ENCODE measurements around the gene GPHN. TPM values are rescaled to one million over a fixed set of nuclear protein-coding genes. Genes with fewer than 3 reads are reported as not detected.
"Not testable (repeated sequence)": the region's sequence is repeated elsewhere in the genome, so short reads cannot be mapped to it uniquely, and the experiment has no call there.

Gene GPHN
- total RNA-seq, 1 donor from 2014 or later: 24.9 TPM

- no peak for DNase-seq (ENCODE audit: low spot score, unreplicated experiment)
- no peaks in the 10 kb centered on the region for H3K36me3 Mint-ChIP-seq (ENCODE audit: insufficient read depth)
- H3K9me3 Mint-ChIP-seq (ENCODE audit: low read depth): no peaks in the 10 kb centered on the region
- no peaks in the 10 kb centered on the region for H3K4me1 Mint-ChIP-seq (ENCODE audit: low read depth)
- no peak overlapping the region for H3K27ac Mint-ChIP-seq
- TF ChIP-seq CTCF (IDR thresholded peaks at IDR 0.05; ENCODE audit: unreplicated experiment): no peak
- no peaks in the 10 kb centered on the region for H3K27me3 Mint-ChIP-seq
- H3K4me3 Mint-ChIP-seq (ENCODE audit: low read depth): no peak overlapping the region
Measured at GRCh38 chr14:66827182-66827581, 319.2 kb downstream of the GPHN start.

GRCh38 chr14:66831173-66831572, 323.2 kb downstream of the GPHN start:
- Mint-ChIP-seq H3K27me3 (no peaks in the 10 kb centered on the region), H3K27ac (no peak overlapping the region), H3K9me3 (ENCODE audit: low read depth) (no peaks in the 10 kb centered on the region), H3K36me3 (ENCODE audit: insufficient read depth) (no peaks in the 10 kb centered on the region), H3K4me1 (ENCODE audit: low read depth) (no peaks in the 10 kb centered on the region), H3K4me3 (ENCODE audit: low read depth) (no peak overlapping the region)
- TF ChIP-seq CTCF (IDR thresholded peaks at IDR 0.05; ENCODE audit: unreplicated experiment): no peak
- no peak for DNase-seq (ENCODE audit: low spot score, unreplicated experiment)

GRCh38 chr14:66833816-66834215, 325.9 kb downstream of the GPHN start:
- H3K9me3 Mint-ChIP-seq (ENCODE audit: low read depth): no peaks in the 10 kb centered on the region

GRCh38 chr14:66837436-66837835, 329.5 kb downstream of the GPHN start:
- not testable (repeated sequence) for DNase-seq (ENCODE audit: low spot score, unreplicated experiment); H3K27me3 Mint-ChIP-seq; H3K4me1 Mint-ChIP-seq (ENCODE audit: low read depth); H3K27ac Mint-ChIP-seq; H3K36me3 Mint-ChIP-seq (ENCODE audit: insufficient read depth); H3K4me3 Mint-ChIP-seq (ENCODE audit: low read depth); H3K9me3 Mint-ChIP-seq (ENCODE audit: low read depth)

More at GRCh38 chr14:66833816-66834215, 325.9 kb downstream of the GPHN start:
- no peaks in the 10 kb centered on the region for H3K36me3 Mint-ChIP-seq (ENCODE audit: insufficient read depth)
- no peaks in the 10 kb centered on the region for H3K4me1 Mint-ChIP-seq (ENCODE audit: low read depth)
- no peak overlapping the region for H3K4me3 Mint-ChIP-seq (ENCODE audit: low read depth)
- no peak overlapping the region for H3K27ac Mint-ChIP-seq
- DNase-seq (ENCODE audit: low spot score, unreplicated experiment): no peak
- no peak for TF ChIP-seq CTCF (IDR thresholded peaks at IDR 0.05; ENCODE audit: unreplicated experiment)
- no peaks in the 10 kb centered on the region for H3K27me3 Mint-ChIP-seq

- H3K4me3 Mint-ChIP-seq (ENCODE audit: low read depth): no peak overlapping the region
- TF ChIP-seq CTCF (IDR thresholded peaks at IDR 0.05; ENCODE audit: unreplicated experiment): no peak
Measured at GRCh38 chr14:66842911-66843512, 335.1 kb downstream of the GPHN start.

GRCh38 chr14:66850258-66850888, 342.4 kb downstream of the GPHN start:
- Mint-ChIP-seq H3K4me1 (ENCODE audit: low read depth) (no peaks in the 10 kb centered on the region), H3K27ac (no peak overlapping the region), H3K27me3 (no peaks in the 10 kb centered on the region), H3K9me3 (ENCODE audit: low read depth) (no peaks in the 10 kb centered on the region), H3K4me3 (ENCODE audit: low read depth) (no peak overlapping the region), H3K36me3 (ENCODE audit: insufficient read depth) (no peaks in the 10 kb centered on the region)
- DNase-seq (ENCODE audit: low spot score, unreplicated experiment): no peak
- no peak for TF ChIP-seq CTCF (IDR thresholded peaks at IDR 0.05; ENCODE audit: unreplicated experiment)

More at GRCh38 chr14:66842911-66843512, 335.1 kb downstream of the GPHN start:
- no peak for DNase-seq (ENCODE audit: low spot score, unreplicated experiment)
- Mint-ChIP-seq H3K4me1 (ENCODE audit: low read depth) (no peaks in the 10 kb centered on the region), H3K9me3 (ENCODE audit: low read depth) (no peaks in the 10 kb centered on the region), H3K36me3 (ENCODE audit: insufficient read depth) (no peaks in the 10 kb centered on the region), H3K27me3 (no peaks in the 10 kb centered on the region), H3K27ac (no peak overlapping the region)

All from progenitor cell of endocrine pancreas (in vitro differentiated cells).